Sigmoid colon (tissue), 4 donors: ENCODE measurements around the gene SPATA31C1.
"Not testable (repeated sequence)": the region's sequence is repeated elsewhere in the genome, so short reads cannot be mapped to it uniquely, and the experiment has no call there.

Source experiments
- POLR2A ChIP-seq, 2 donors: fragments of 450-650 bp; IDR thresholded peaks; one replicate each; pipeline ENCODE4 v1.6.1; 2016; ENCODE audit warnings: antibody characterized with exemption in 2 of 2, mild to moderate bottlenecking in 2 of 2, moderate library complexity in 2 of 2
- POLR2AphosphoS5 ChIP-seq, 4 donors: sonication (generic); formaldehyde crosslinking; IDR thresholded peaks; one replicate each; pipeline ENCODE4 v1.6.1; 2017; ENCODE audit warnings: antibody characterized with exemption in 4 of 4
- TF ChIP-seq, protein P1 (sequence below), 4 experiments: fragments of 450-650 bp in 3 of 4; fragments of 200-600 bp in 1 of 4; IDR thresholded peaks; one replicate each; pipeline ENCODE4 v1.5.1; 2016 to 2019; ENCODE audit warnings: antibody characterized with exemption in 4 of 4, mild to moderate bottlenecking in 3 of 4, moderate library complexity in 2 of 4

DNA sequence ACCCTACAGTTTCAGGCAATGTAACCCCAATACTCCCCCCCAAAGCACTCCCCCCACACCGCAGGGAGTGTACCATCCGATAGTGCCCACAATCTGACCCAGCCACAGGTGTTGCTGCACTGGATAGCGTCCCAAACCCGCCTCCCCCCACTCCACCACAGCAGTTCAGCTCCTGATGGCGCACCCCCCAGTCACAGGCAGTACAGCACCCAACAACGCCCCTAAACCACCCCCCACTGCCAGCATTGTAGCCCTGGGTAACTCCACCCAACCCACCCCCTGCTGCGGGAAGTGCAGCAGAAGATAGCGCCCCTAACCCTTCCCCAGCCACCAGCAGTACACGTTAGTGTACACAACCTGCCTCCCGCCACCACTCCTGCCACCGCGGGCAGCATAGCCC, 20.6 kb downstream of the SPATA31C1 start:
- not testable (repeated sequence) for TF ChIP-seq POLR2A, POLR2AphosphoS5 (IDR thresholded peaks at IDR 0.05)
- TF ChIP-seq, protein P1, sequence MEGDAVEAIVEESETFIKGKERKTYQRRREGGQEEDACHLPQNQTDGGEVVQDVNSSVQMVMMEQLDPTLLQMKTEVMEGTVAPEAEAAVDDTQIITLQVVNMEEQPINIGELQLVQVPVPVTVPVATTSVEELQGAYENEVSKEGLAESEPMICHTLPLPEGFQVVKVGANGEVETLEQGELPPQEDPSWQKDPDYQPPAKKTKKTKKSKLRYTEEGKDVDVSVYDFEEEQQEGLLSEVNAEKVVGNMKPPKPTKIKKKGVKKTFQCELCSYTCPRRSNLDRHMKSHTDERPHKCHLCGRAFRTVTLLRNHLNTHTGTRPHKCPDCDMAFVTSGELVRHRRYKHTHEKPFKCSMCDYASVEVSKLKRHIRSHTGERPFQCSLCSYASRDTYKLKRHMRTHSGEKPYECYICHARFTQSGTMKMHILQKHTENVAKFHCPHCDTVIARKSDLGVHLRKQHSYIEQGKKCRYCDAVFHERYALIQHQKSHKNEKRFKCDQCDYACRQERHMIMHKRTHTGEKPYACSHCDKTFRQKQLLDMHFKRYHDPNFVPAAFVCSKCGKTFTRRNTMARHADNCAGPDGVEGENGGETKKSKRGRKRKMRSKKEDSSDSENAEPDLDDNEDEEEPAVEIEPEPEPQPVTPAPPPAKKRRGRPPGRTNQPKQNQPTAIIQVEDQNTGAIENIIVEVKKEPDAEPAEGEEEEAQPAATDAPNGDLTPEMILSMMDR (IDR thresholded peaks at IDR 0.05): not testable (repeated sequence)
